Epithelial cell of umbilical artery (primary cell): ENCODE measurements around the gene CLHC1. TPM values are rescaled to one million over a fixed set of nuclear protein-coding genes. Genes with fewer than 3 reads are reported as not detected.

Experiments
- total RNA-seq: library from RNA; depleted of rRNA; stranded (reverse); fragments of >200 nt; gene quantifications from 2 replicates; pipeline ENCODE4 v1.2.3, GENCODE V29; 2014

Gene CLHC1
- total RNA-seq, result 5.2 and 8.8 TPM in 2 replicates

DNA sequence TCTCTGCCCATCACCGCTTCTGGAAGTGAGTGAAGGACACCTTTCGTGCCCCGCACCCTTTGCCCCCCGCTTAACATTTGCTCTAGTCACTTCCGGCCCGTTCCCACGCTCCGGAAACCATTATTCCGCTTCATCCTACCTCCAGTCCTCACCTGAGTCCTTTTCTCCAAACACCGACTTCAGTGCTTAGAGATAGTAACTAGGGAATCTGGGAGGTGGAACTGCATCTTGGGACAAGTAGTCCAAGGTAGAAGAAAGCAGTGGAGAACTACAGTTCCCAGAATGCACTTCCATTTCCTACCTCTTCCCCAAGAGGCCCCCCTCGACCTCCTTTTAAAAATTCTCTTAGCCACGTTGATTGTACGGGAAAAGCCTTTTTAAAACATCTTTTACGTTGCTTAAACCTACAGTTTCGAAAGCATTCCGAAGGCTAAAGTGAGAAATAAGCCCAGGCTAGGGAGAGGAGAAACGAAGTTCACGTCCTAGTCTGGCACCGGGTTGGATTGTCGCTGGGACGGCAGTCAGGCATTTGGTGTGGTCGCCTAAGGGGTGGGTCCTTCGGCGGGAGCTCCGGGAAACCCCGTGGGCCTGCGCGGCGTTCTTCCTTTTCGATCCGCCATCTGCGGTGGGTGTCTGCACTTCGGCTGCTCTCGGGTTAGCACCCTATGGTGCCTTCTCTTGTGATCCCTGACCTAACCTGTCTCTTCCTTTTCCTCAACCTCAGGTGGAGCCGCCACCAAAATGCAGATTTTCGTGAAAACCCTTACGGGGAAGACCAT lies at the start of gene CLHC1, which contains the start of gene RPS27A:
CLHC1 (minus strand) TSS at position 210 of the 779 bp plus-strand sequence. CDS start 9,882 bp downstream, outside the sequence.
RPS27A (plus strand) TSS at position 605 of the 779 bp plus-strand sequence; CDS start at position 742, 137 bp downstream.

DNA sequence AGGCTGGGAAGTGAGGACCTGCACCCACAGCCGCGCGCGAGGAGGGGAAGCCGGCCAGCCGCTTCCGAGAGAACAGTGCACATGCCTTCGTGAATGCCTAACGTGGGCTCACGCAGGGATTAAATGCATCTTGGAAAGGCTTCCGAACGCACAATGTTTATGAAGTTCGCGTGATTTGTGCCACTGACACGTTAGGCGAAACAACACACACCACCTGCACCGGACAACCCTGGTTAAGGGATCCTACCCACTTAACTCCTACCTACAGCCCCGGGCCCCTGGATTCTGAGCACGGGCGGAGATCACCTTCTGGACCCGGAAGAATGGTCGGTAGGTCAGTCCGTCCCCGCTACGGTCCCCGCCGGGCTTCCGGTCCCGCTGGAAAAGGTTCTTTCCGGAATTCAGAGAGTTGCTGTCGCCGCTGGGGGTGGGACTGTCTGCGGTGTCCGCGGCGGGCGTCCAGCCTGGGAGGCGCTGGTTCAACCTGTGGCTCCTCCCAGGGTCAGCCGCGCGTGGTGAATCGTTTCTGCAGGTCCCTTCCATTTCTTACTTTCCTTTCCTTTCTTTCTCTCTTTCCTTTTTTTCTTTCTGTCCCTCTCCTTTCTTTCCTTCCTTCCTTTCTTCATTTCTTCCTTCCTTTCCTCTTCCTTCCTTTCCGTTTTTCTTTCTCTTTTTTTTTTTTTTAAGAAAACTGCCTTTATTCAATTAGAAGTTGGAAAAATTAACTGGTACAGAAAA lies 37.0 kb upstream of the CLHC1 start, which contains the start of gene MTIF2:
MTIF2 (minus strand) TSS at position 325 of the 738 bp plus-strand sequence. CDS start 5,373 bp downstream, outside the sequence.

Other genes with a start within 250 kb of the CLHC1 start
- gene RTN4, start 181.8 kb downstream of the CLHC1 start, total RNA-seq, result 134 and 237 TPM in 2 replicates
- 704 and 1,586 TPM in 2 replicates for gene RPS27A, start 395 bp upstream of the CLHC1 start, total RNA-seq
- 39.7 and 40.6 TPM in 2 replicates for gene MTIF2, start 36.9 kb upstream of the CLHC1 start, total RNA-seq
- 27.6 and 41.5 TPM in 2 replicates for gene CCDC88A, start 187.6 kb upstream of the CLHC1 start, total RNA-seq